ENCODE measurements around the gene ZDHHC8. TPM values are rescaled to one million over a fixed set of nuclear protein-coding genes. Genes with fewer than 3 reads are reported as not detected.

ZDHHC8 gene
- total and polyA plus RNA-seq, 2 experiments from 2014 or later: 9.6 to 72.7 TPM

DNA sequence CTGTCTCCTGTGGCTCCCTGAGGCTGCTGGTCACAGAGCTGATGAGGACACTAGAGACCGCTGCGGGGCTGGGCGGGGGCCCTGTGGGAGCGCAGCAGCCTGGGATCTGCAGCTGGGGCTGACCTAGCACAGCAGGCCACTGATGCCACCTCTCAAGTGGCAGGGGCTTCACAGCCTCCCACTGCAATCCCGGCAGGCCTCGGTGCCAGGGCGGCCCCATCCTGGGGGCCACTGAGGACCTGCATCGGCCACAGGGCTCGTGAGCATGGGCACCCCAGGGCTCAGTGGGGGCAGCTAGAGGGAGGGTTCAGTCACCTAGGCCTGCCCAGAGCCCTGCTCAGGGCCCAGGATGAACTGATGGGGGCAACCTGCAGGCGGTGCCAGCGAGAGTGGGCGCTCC, 33.8 kb downstream of the ZDHHC8 start:
- no peaks in the 10 kb centered on the region for H3K79me2 ChIP-seq
- 95% methylated on average over 12 of the region's 12 CpGs for WGBS (ENCODE audit: low lambda C conversion rate, missing lambda C conversion rate)
- H3K27ac ChIP-seq: no peak overlapping the region
- no peaks in the 10 kb centered on the region for H3K36me3 ChIP-seq (replicated peaks; ENCODE audit: insufficient read depth, low read depth)
- H3K4me1 ChIP-seq (ENCODE audit: insufficient read depth): no peaks in the 10 kb centered on the region
- H3K27me3 ChIP-seq: no peaks in the 10 kb centered on the region
- no peak overlapping the region for H3K4me3 ChIP-seq
- no peak overlapping the region for H3K4me2 ChIP-seq
- no peaks in the 10 kb centered on the region for H3K9me2 ChIP-seq (replicated peaks; ENCODE audit: insufficient read depth)
- DNase-seq (ENCODE audit: low spot score): no peak
- H4K20me1 ChIP-seq (ENCODE audit: insufficient read depth, poor library complexity, severe bottlenecking): no peaks in the 10 kb centered on the region
- no peak overlapping the region for H2AFZ ChIP-seq
- H3K9me3 ChIP-seq (ENCODE audit: low read depth): no peaks in the 10 kb centered on the region
- TF ChIP-seq EZH2 (IDR thresholded peaks at IDR 0.05; ENCODE audit: borderline replicate concordance) (no peak), EZH2phosphoT487 (IDR thresholded peaks at IDR 0.05; ENCODE audit: low read depth, severe bottlenecking, unreplicated experiment) (no peak)
- TF ChIP-seq, protein P1, sequence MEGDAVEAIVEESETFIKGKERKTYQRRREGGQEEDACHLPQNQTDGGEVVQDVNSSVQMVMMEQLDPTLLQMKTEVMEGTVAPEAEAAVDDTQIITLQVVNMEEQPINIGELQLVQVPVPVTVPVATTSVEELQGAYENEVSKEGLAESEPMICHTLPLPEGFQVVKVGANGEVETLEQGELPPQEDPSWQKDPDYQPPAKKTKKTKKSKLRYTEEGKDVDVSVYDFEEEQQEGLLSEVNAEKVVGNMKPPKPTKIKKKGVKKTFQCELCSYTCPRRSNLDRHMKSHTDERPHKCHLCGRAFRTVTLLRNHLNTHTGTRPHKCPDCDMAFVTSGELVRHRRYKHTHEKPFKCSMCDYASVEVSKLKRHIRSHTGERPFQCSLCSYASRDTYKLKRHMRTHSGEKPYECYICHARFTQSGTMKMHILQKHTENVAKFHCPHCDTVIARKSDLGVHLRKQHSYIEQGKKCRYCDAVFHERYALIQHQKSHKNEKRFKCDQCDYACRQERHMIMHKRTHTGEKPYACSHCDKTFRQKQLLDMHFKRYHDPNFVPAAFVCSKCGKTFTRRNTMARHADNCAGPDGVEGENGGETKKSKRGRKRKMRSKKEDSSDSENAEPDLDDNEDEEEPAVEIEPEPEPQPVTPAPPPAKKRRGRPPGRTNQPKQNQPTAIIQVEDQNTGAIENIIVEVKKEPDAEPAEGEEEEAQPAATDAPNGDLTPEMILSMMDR (IDR thresholded peaks at IDR 0.05; ENCODE audit: poor library complexity): no peak

DNA sequence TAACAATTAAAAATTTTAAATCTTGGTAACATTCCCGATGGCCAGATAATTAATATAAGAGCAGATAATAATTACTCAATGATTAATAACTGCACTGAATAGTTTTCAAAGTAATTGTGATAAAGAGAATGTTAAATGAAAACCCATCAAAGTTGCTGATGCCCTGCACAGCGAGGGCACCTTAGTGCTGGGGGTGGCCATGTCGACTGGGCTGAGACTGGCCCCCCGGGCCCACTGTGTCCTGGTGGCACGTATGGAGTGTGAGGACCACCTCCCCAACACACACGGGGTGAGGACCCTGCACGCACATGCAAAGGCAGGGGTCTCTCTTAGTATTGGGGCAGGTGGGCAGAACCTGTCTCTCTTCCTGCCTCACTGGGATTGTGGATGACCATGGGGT, 34.3 kb downstream of the ZDHHC8 start:
- TF ChIP-seq, protein P1 (IDR thresholded peaks at IDR 0.05; ENCODE audit: poor library complexity): no peak
- no peak for TF ChIP-seq EZH2phosphoT487 (IDR thresholded peaks at IDR 0.05; ENCODE audit: low read depth, severe bottlenecking, unreplicated experiment)
- Histone ChIP-seq H2AFZ (no peak overlapping the region), H3K79me2 (no peaks in the 10 kb centered on the region), H3K27ac (no peak overlapping the region), H3K4me3 (no peak overlapping the region), H3K9me3 (ENCODE audit: low read depth) (no peaks in the 10 kb centered on the region), H3K4me2 (no peak overlapping the region), H3K4me1 (ENCODE audit: insufficient read depth) (no peaks in the 10 kb centered on the region), H4K20me1 (ENCODE audit: insufficient read depth, poor library complexity, severe bottlenecking) (no peaks in the 10 kb centered on the region), H3K9me2 (replicated peaks; ENCODE audit: insufficient read depth) (no peaks in the 10 kb centered on the region), H3K36me3 (replicated peaks; ENCODE audit: insufficient read depth, low read depth) (no peaks in the 10 kb centered on the region), H3K27me3 (no peaks in the 10 kb centered on the region)
- WGBS (ENCODE audit: low lambda C conversion rate, missing lambda C conversion rate): 88% methylated on average over 7 of the region's 7 CpGs
- DNase-seq (ENCODE audit: low spot score): no peak

DNA sequence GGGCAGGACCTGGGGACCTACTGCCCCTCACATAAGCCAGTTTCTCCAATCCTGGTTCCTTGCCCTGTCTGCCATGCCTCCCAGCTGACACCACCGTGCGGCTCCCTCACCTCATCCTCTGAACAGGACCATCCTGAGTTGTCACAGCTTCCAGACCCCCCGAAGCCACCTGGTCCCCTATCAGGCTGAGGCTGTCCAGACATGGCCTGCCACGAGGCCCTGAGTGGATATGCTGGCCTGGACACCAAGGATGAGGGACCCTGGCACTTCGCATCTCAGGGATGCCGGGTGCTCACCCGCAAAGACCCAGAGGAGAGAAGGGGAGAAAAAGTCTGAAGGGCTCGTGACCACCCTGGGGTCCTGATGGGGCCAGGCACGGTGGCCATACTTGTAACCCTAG, 35.1 kb downstream of the ZDHHC8 start:
- no peaks in the 10 kb centered on the region for H4K20me1 ChIP-seq (ENCODE audit: insufficient read depth, poor library complexity, severe bottlenecking)
- H3K4me1 ChIP-seq (ENCODE audit: insufficient read depth): no peaks in the 10 kb centered on the region
- WGBS (ENCODE audit: low lambda C conversion rate, missing lambda C conversion rate): 83% methylated on average over 9 of the region's 9 CpGs
- no peak overlapping the region for H2AFZ ChIP-seq
- no peak overlapping the region for H3K27ac ChIP-seq
- H3K27me3 ChIP-seq: no peaks in the 10 kb centered on the region
- H3K4me2 ChIP-seq: no peak overlapping the region
- TF ChIP-seq, protein P1 (IDR thresholded peaks at IDR 0.05; ENCODE audit: poor library complexity): no peak
- no peak for TF ChIP-seq EZH2 (IDR thresholded peaks at IDR 0.05; ENCODE audit: borderline replicate concordance)
- no peaks in the 10 kb centered on the region for H3K9me2 ChIP-seq (replicated peaks; ENCODE audit: insufficient read depth)
- H3K36me3 ChIP-seq (replicated peaks; ENCODE audit: insufficient read depth, low read depth): no peaks in the 10 kb centered on the region
- no peaks in the 10 kb centered on the region for H3K79me2 ChIP-seq
- no peaks in the 10 kb centered on the region for H3K9me3 ChIP-seq (ENCODE audit: low read depth)
- DNase-seq (ENCODE audit: low spot score): no peak
- no peak overlapping the region for H3K4me3 ChIP-seq

All from hepatocyte (in vitro differentiated cells).